Cardiac septum (tissue), 1 donor: Measurements from ENCODE around the gene CNKSR2. TPM values are rescaled to one million over a fixed set of nuclear protein-coding genes. Genes with fewer than 3 reads are reported as not detected.
"Not testable (repeated sequence)": the region's sequence is repeated elsewhere in the genome, so short reads cannot be mapped to it uniquely, and the experiment has no call there.

Experiments
- DNase-seq: peaks from one replicate; pipeline ENCODE4 v3.0.0-alpha.2; 2020; ENCODE audit warnings: low spot score
- intact Hi-C: fragments of 100-400 bp; cut with DNase I; formaldehyde crosslinking; loops from one replicate; pipeline ENCODE4 v1.14.0; 2022
- total RNA-seq: library from RNA; stranded (reverse); fragmentation: NEBNext Ultra II Directional; extraction: Animal tissue kit (Norgen Biotek cat#: 25700); gene quantifications from one replicate; pipeline ENCODE4 v1.2.1, GENCODE V29; 2021
- donor health status: DM: no; HTN: no; CAD: no.

The CNKSR2 gene
- total RNA-seq, 1 donor from 2014 or later, result 1.00 TPM

- intact Hi-C loops, result no loop called here
- no peak for DNase-seq
Observed at GRCh38 chrX:21427086-21427485, 52.9 kb downstream of the CNKSR2 start.

GRCh38 chrX:21437036-21437435 lies 62.8 kb downstream of the CNKSR2 start:
- no peak for DNase-seq
- intact Hi-C loops, result no loop called here

DNA sequence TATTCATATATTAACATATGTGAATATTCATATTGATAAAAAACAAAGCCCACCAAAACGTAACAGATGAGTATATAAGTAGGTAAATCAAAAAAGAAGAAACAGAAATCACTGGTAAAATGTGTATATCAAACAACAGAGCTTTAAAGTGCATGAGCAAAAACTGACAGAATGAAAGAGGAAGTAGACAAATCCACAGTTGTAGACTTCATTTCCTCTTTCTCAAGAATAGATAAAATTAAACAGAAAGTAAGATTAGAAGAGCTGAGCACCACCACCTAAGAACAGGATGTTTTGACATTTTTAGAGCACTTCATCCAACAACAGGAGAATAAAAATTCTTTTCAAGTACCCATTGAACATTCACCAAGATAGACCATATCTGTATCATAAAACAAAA lies 64.6 kb downstream of the CNKSR2 start:
- no peak for DNase-seq
- intact Hi-C loops, result no loop called here

- DNase-seq, result no peak
- intact Hi-C loops, result no loop called here
Observed at GRCh38 chrX:21440911-21441310, 66.7 kb downstream of the CNKSR2 start.

GRCh38 chrX:21457718-21458117 lies 83.5 kb downstream of the CNKSR2 start:
- DNase-seq, result no peak
- intact Hi-C loops, result no loop called here

- intact Hi-C loops, result no loop called here
- no peak for DNase-seq
Observed at GRCh38 chrX:21469071-21469470, 94.9 kb downstream of the CNKSR2 start.

DNA sequence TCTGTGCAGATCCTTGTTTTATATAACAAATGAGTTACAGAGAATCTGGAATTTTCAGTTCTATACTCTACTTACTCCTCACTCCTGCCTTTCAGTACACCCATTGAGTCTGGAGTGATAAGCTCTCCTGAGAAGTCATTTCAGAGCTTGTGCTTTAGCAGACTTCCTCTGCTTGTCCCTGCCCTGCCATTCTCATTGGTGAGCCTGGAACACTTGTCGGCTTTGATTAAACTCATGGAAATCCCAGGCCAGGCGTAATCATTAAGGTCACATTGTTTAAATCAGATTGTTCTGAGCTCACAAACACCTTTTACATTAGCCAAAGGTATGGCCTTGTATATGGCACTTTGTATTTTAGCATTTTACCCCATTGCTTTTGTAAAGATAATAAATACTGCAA lies 102.7 kb downstream of the CNKSR2 start:
- intact Hi-C loops, result no loop called here
- no peak for DNase-seq

GRCh38 chrX:21479695-21480270 lies 105.6 kb downstream of the CNKSR2 start:
- intact Hi-C loops, result loop anchor here (5.0 kb wide), 1 partner anchor 947 kb away; no protein-coding TSS in a partner anchor
- no peak for DNase-seq

DNA sequence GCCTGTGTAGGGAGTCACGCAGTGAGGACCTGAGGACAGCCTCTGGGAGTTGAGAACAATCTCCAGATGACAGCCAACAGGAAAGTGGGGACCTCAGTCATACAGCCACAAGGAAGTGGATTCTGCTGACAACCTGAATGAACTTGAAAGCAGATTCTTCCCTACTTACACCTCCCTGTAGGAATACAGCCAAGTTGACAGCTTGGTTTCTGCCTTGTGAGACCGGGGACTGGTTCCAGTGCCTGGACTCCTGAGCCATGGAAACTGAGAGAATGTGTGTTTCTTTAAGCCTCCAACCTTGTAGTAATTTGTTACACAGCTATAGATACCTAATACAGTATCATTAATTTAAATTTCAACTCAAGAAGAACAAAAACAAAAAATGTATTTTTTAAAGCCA lies 107.5 kb downstream of the CNKSR2 start:
- DNase-seq, result no peak
- intact Hi-C loops, result loop anchor here (5.0 kb wide), 1 partner anchor 949 kb away; no protein-coding TSS in a partner anchor

- not testable (repeated sequence) for DNase-seq
- intact Hi-C loops, result loop anchor here (5.0 kb wide), 1 partner anchor 952 kb away; no protein-coding TSS in a partner anchor
Observed at GRCh38 chrX:21484051-21484450, 109.8 kb downstream of the CNKSR2 start.

DNA sequence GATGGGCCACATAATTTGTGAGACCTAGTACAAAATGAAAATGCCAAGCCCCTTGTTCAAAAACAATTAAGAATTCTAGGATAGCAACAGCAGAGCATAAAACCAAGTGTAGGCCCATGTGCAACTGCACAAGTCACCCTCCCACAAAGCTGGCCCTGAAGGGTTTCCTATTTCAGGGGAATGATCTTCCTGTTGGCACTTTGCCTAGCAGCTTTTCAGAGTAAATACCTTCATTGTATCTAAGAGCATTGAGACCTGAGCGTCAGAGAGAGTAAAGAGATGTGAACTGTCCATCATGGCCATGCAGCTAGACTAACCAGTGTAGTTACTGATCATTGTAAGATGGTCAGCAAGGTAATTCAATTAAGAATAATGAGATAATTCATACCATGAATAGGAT lies 113.6 kb downstream of the CNKSR2 start:
- DNase-seq, result no peak
- intact Hi-C loops, result no loop called here

DNA sequence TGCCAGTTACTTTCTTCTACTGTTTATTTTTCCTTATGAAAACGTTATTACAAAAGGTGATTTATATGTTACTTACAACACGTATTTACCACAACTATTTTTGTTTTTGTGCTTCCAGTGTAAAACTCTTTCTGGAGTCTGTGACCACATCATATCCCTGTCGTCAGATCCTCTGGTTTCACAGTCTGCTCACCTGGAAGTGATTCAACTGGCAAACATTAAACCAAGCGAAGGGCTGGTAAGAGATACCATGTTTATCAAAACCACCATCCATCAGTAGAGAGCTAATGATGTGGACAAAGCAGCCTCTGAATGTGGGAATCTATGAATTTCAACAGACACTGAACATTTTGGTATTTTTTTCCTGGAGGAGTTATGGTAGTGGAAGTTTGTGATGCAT lies 116.1 kb downstream of the CNKSR2 start:
- DNase-seq, result no peak
- intact Hi-C loops, result no loop called here

DNA sequence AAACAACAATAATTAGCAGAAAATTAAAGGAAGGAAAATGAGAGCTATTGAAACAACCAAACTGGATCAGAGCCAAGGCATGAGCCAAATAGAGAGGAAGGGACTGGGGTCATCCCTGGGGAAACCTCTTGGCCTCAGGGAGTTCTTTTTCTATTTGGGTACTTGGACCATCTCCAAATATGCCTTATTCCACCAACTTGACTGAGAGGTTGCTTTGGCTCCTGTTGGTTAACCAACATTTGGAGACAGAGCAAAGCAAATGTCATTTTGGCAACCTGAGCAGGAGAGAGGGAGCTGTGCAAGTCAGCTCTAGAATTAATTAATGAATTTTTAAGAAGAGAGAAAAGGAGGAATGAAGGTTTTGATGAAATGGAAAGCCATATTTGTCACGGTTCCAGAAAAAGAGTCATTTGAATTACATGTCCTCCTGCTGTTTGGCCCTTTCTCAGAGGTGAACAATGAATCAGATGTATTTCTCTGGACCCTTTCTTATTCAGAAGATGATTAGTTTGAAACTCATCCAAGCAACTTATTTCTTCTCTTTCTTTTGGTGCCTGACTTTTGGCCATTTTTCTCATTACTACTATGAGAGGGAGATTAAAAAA lies 119.1 kb downstream of the CNKSR2 start:
- no peak for DNase-seq
- intact Hi-C loops, result no loop called here

DNA sequence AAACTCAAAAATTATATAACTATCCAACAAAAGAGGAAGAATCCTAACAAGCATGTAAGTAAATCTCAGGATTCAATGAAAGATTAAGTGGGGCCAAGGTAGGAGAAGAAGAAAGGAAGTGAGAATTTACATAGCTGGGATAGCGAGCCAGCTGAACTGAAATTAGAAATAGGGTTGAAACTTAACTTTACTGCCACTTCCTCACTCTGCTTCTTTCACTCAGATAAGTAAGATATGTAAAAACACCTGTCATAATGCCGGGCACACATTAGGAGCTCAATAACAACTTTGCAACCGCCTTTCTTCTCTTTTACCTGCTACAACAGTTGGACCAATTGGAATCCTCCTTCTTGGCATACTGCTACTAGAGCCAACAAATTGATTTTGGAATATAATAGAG lies 129.4 kb downstream of the CNKSR2 start:
- DNase-seq, result no peak
- intact Hi-C loops, result no loop called here

- intact Hi-C loops, result no loop called here
- no peak for DNase-seq
Observed at GRCh38 chrX:21509912-21510311, 135.7 kb downstream of the CNKSR2 start.

DNA sequence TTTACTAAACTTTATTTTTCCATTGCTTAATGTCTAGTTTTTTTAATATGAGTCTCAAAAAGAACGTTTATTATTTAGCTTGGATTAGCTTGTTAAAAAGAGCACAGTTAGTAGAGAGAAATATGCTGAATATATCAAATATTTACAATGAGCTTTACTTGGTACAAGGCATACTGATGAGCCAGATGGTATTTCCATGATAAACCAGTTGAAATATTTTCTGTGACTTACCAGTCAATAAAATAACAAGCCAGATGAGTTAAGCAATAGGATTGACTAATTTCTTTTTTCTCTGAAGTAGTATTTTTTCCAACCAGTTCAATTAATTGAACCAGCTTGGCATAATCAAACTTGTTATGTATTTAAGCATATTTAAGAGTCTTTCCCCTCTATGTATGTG lies 149.8 kb downstream of the CNKSR2 start:
- intact Hi-C loops, result no loop called here
- DNase-seq, result no peak

- intact Hi-C loops, result no loop called here
- no peak for DNase-seq
Observed at GRCh38 chrX:21528076-21528475, 153.9 kb downstream of the CNKSR2 start.

DNA sequence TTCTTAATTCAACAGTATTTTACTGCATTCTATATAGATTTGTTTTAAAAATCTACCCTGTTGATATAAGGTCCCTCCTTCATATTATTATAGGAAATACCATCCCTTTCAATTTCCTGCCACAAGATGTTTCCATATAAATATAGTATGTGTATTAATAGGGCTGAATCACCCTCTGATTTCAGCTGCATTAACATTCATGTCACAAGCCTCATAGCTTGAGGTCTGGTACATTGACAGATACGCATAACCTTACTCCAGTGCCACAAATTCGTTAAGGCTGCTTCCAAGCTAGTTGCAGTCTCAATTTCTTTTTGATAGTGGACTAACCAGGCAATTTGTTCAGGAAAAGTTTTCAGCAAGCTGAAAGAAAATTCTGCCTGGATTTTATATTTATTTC lies 155.6 kb downstream of the CNKSR2 start:
- DNase-seq, result no peak
- intact Hi-C loops, result no loop called here

DNA sequence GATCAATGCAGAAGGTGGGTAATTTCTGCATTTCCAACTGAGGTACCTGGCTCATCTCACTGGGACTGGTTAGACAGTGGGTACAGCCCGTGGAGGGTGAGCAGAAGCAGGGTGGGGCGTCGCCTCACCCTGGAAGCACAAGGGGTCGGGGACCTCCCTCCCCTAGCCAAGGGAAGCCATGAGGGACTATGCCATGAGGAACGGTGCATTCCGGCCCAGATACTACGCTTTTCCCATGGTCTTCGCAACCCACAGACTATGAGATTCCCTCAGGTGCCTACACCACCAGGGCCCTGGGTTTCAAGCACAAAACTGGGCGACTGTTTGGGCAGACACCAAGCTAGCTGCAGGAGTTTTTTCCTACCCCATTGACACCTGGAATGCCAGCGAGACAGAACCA lies 170.4 kb downstream of the CNKSR2 start:
- not testable (repeated sequence) for DNase-seq
- intact Hi-C loops, result loop anchor here (10.0 kb wide), 1 partner anchor 370 kb away; no protein-coding TSS in a partner anchor

- no peak for DNase-seq
- intact Hi-C loops, result no loop called here
Observed at GRCh38 chrX:21559417-21559816, 185.2 kb downstream of the CNKSR2 start.

DNA sequence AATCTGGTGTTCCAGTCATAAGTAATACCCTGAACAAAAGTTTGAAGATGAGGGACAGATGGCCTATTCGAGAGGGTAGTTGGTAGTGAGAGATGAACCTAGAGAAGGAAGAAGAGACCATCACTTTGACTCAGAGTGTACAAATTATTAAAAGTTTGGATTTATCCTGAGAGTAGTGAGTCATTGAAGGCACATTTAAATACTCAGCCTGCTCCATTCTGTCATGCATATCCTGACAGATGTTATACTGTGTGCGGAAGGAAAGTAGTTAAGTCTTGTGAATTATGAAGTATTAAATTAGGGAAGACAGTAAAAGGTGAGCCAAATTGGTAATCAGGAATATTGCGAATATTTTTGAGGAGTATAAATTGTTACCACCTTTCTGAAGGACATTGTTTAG lies 190.8 kb downstream of the CNKSR2 start:
- DNase-seq, result no peak
- intact Hi-C loops, result no loop called here

GRCh38 chrX:21574793-21575192 lies 200.6 kb downstream of the CNKSR2 start:
- intact Hi-C loops, result no loop called here
- DNase-seq, result no peak
